Gastrocnemius medialis (tissue), 4 donors: ENCODE data around the gene NRARP. TPM values are rescaled to one million over a fixed set of nuclear protein-coding genes. Genes with fewer than 3 reads are reported as not detected.

Source experiments
- ATAC-seq, 2 donors: fragments of 150-250 bp; one replicate each; pipeline ENCODE4 v1.9.1; 2016
- DNase-seq, 2 donors: peaks; one replicate each; pipeline ENCODE4 v3.0.0-alpha.2; 2019
- H3K27ac ChIP-seq, 4 donors: fragments of 200-600 bp; sonication (generic); 1 replicate in 1 of 4; 2 replicates in 3 of 4; pipeline ENCODE4 v1.5.1; 2016 to 2018; ENCODE audit warnings: mild to moderate bottlenecking in 2 of 4, moderate library complexity in 1 of 4
- H3K27me3 ChIP-seq, 3 donors: fragments of 200-600 bp; sonication (generic) in 2 of 3; 1 replicate in 1 of 3; 2 replicates in 2 of 3; pipeline versions ENCODE4 v1.5.1 to v1.6.0; 2016 to 2019; ENCODE audit warnings: mild to moderate bottlenecking in 1 of 3, moderate library complexity in 1 of 3
- H3K36me3 ChIP-seq, 2 donors: fragments of 200-600 bp; sonication (generic) in 1 of 2; one replicate each; pipeline ENCODE4 v1.5.1; 2017 to 2018
- H3K4me1 ChIP-seq, 2 donors: fragments of 200-600 bp; sonication (generic) in 1 of 2; one replicate each; pipeline ENCODE4 v1.5.1; 2016 to 2017; ENCODE audit warnings: mild to moderate bottlenecking in 2 of 2
- H3K4me3 ChIP-seq, 4 donors: fragments of 200-600 bp; sonication (generic) in 3 of 4; 1 replicate in 1 of 4; 2 replicates in 3 of 4; pipeline ENCODE4 v1.5.1; 2016 to 2019; ENCODE audit warnings: mild to moderate bottlenecking in 2 of 4
- H3K9me3 ChIP-seq, 3 donors: fragments of 200-600 bp; sonication (generic) in 2 of 3; 1 replicate in 1 of 3; 2 replicates in 2 of 3; pipeline ENCODE4 v1.5.1; 2016 to 2019
- POLR2A ChIP-seq, 2 donors: fragments of 450-650 bp; IDR thresholded peaks; one replicate each; pipeline ENCODE4 v1.6.1; 2017; ENCODE audit warnings: antibody characterized with exemption in 2 of 2, mild to moderate bottlenecking in 2 of 2, moderate library complexity in 2 of 2
- in situ Hi-C, 4 donors: fragments of 200-750 bp; cut with MboI; loops; one replicate each; pipeline versions ENCODE4 v1.15.0 to v1.8.0; 2017; ENCODE audit warnings: low sequenced_read_pairs in 4 of 4
- intact Hi-C: fragments of 100-400 bp; cut with DNase I; formaldehyde crosslinking; loops from one replicate; pipeline ENCODE4 v1.15.1; 2023; ENCODE audit warnings: low total_unique reads
- total RNA-seq, 4 donors: library from RNA; depleted of rRNA; stranded (reverse); fragments of >200 nt; gene quantifications; one replicate each; pipeline versions ENCODE4 v1.1.0 to v1.2.3, GENCODE V29; 2016
- TF ChIP-seq, protein P1 (sequence below), 5 experiments: fragments of 450-650 bp in 3 of 5; fragments of 200-600 bp in 2 of 5; sonication (generic) in 2 of 5; IDR thresholded peaks in 4 of 5; conservative IDR thresholded peaks in 1 of 5; 1 replicate in 4 of 5; 2 replicates in 1 of 5; pipeline ENCODE4 v1.5.1; 2016 to 2019; ENCODE audit warnings: antibody characterized with exemption in 5 of 5, mild to moderate bottlenecking in 3 of 5, moderate library complexity in 3 of 5

The NRARP gene
- total RNA-seq, 4 donors from 2014 or later, result 1.9 to 5.4 (median 3.4) TPM

DNA sequence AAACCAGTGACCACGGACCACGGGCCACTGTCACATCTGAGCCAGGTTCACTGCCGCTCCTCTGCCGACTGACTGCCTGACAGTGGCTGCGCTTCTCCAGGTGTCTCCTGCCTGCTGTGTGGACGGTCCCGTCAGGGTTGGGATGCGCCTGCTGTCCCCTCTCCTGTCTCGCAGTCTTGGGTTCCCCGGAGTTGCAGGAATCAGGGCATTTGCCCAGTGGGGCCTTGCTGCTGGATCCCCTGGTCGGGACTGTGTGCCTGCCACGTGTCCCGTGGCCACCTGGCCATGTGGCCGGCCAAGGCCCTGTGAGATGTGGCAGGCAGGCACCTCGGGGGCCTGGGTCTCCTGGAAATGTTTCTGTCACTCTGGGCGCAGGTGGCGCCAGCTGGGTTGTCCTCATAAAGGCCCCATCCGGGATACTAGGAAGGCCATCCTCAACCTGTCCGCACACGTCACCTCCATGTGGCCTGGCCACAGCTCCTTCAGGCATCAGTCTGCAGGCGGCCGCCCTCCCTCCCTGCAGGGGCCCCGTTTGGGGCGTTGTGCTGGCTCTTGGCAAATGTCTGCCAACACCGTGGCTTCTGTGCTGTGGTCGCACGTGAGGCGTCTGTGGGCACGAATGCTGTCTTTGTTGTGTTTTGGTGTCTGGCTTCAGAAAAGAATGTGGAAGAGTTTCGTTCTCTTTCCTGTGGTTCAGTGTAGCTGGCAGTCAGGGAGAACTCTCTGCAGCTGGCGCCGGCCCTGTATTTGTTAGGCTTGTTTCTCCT, 31.0 kb downstream of the NRARP start:
- in situ Hi-C loops, result no loop called here
- Histone ChIP-seq H3K4me1 (peaks cover 32 to 33% of the 10 kb centered on the region in 2 donors), H3K36me3 (peaks cover 0 to 27% of the 10 kb centered on the region in 2 donors), H3K27ac (no peak overlapping the region), H3K27me3 (no peaks in the 10 kb centered on the region), H3K4me3 (no peak overlapping the region), H3K9me3 (no peaks in the 10 kb centered on the region)
- TF ChIP-seq, protein P1, sequence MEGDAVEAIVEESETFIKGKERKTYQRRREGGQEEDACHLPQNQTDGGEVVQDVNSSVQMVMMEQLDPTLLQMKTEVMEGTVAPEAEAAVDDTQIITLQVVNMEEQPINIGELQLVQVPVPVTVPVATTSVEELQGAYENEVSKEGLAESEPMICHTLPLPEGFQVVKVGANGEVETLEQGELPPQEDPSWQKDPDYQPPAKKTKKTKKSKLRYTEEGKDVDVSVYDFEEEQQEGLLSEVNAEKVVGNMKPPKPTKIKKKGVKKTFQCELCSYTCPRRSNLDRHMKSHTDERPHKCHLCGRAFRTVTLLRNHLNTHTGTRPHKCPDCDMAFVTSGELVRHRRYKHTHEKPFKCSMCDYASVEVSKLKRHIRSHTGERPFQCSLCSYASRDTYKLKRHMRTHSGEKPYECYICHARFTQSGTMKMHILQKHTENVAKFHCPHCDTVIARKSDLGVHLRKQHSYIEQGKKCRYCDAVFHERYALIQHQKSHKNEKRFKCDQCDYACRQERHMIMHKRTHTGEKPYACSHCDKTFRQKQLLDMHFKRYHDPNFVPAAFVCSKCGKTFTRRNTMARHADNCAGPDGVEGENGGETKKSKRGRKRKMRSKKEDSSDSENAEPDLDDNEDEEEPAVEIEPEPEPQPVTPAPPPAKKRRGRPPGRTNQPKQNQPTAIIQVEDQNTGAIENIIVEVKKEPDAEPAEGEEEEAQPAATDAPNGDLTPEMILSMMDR (IDR thresholded peaks at IDR 0.05 in 4 of 5, conservative IDR thresholded peaks at IDR 0.05 in 1 of 5), result no peak
- no peak for TF ChIP-seq POLR2A (IDR thresholded peaks at IDR 0.05)
- intact Hi-C loops, result no loop called here
- ATAC-seq (no peak), DNase-seq (no peak)

DNA sequence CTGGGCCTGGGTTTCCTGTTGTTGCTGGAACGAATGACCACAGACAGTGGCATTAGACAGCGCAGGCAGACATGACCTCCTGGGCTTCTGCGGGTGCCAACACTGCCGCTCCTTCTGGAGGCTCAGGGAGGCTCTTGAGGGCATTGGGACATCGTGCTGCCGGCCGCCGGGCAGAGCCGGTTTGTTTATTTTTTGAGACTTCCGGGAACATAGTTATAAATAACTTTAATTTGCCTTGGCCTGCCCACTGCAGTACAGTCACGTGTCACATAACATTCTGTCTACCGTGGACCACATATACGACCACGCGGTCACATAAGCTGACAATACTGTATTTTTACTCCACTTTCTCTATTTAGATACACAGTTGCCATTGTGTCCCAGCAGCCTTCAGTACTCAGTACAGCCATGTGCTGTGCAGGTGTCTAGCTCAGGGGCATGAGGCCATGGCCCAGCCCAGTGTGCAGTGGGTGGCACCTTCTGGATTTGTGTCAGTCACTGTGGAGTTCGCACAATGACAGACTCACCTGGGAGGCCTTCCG, 32.8 kb downstream of the NRARP start:
- intact Hi-C loops, result loop anchor here (2.0 to 5.0 kb wide), 2 partner anchors 29 to 47 kb away; partner anchors contain the start of genes RNF208 and TUBB4B
- Histone ChIP-seq H3K27ac (peak overlapping the region; percentile 88 to 94 (median 92)), H3K4me3 (peak overlapping the region; percentile 59 to 60 (median 60)), H3K4me1 (peaks cover 24 to 27% of the 10 kb centered on the region in 2 donors), H3K36me3 (peaks cover 0 to 38% of the 10 kb centered on the region in 2 donors), H3K27me3 (no peaks in the 10 kb centered on the region), H3K9me3 (no peaks in the 10 kb centered on the region)
- DNase-seq, result peak; percentile 67 to 84
- peak; percentile 92 to 93 for ATAC-seq
- in situ Hi-C loops, result no loop called here
- peak; percentile 52 to 72 for TF ChIP-seq POLR2A (IDR thresholded peaks at IDR 0.05)
- TF ChIP-seq, protein P1 (IDR thresholded peaks at IDR 0.05 in 4 of 5, conservative IDR thresholded peaks at IDR 0.05 in 1 of 5), result no peak

DNA sequence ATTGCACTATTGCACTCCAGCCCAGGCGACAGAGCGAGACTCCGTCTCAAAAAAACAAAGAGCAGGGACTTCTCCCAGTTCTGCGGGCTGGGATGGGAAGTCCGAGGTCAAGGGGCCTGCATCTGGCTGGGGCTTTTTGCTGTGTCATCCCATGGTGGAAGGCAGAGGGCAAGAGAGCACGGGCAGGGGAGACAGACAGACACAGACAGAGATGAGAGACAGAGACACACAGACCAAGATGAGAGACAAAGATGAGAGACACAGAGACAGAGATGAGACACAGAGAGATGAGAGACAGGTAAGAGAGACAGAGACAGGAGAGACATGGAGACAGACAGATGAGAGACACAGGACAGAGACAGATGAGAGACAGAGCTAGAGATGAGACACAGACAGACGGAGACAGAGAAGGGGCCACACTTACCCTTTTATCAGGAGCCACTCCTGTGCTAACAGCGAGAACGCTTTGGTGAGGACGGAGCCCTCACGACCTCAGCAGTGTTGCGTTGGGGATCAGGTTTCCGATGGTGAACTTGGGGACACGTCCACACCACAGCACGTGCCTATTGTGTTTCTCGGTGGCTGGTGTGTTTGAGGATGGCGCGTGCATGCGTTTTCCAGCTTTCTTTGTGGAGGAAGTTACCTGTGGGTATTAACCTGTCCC, 33.4 kb downstream of the NRARP start:
- ATAC-seq (peak; percentile 62 to 64), DNase-seq (peak; percentile 28 to 59)
- no peaks in the 10 kb centered on the region for H3K27me3 ChIP-seq
- H3K36me3 ChIP-seq, result peaks cover 0 to 44% of the 10 kb centered on the region in 2 donors
- H3K4me3 ChIP-seq, result peak overlapping the region; percentile 59 to 60 (median 60)
- peaks cover 24 to 27% of the 10 kb centered on the region in 2 donors for H3K4me1 ChIP-seq
- in situ Hi-C loops, result no loop called here
- no peak for TF ChIP-seq POLR2A (IDR thresholded peaks at IDR 0.05)
- peak overlapping the region; percentile 88 to 94 (median 92) for H3K27ac ChIP-seq
- intact Hi-C loops, result loop anchor here (2.0 to 5.0 kb wide), 2 partner anchors 28 to 46 kb away; partner anchors contain the start of genes RNF208 and TUBB4B
- no peaks in the 10 kb centered on the region for H3K9me3 ChIP-seq

DNA sequence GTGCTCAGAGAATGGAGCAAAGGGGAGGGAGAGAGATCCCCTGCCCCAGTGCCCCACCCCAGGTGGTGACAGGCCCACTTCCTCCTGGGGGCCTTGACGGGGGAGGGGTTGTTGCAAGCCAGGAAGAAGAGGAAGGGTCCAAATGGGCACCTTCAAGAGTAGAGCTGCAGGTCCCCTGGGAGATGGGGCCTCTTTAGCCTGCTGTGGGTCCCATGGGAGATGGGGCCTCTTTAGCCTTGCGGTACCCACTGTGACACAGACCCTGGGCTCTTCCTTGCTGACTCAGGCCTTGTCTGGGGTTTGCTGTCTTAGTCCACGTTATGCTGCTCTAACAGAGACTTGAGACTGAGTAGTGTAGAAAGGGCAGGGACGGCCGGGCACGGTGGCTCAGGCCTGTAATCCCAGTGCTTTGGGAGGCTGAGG, 34.1 kb downstream of the NRARP start:
- Histone ChIP-seq H3K9me3 (no peaks in the 10 kb centered on the region), H3K27me3 (no peaks in the 10 kb centered on the region), H3K4me1 (peaks cover 24 to 27% of the 10 kb centered on the region in 2 donors), H3K4me3 (peak overlapping the region; percentile 59 to 60 (median 60)), H3K27ac (peak overlapping the region; percentile 88 to 94 (median 92)), H3K36me3 (peaks cover 0 to 41% of the 10 kb centered on the region in 2 donors)
- ATAC-seq (no peak), DNase-seq (no peak)
- intact Hi-C loops (loop anchor here (2.0 to 5.0 kb wide), 2 partner anchors 27 to 46 kb away; partner anchors contain the start of genes RNF208 and TUBB4B), in situ Hi-C loops (no loop called here)
- TF ChIP-seq POLR2A (IDR thresholded peaks at IDR 0.05), result no peak
- TF ChIP-seq, protein P1 (IDR thresholded peaks at IDR 0.05 in 4 of 5, conservative IDR thresholded peaks at IDR 0.05 in 1 of 5), result no peak
